Ishikawa (cell line): ENCODE measurements around the gene FAM20C.

Source experiments
- EP300 ChIP-seq: IDR thresholded peaks from 2 replicates; pipeline ENCODE4 v1.6.1; 2012; ENCODE audit warnings: borderline replicate concordance
- TAF1 ChIP-seq: IDR thresholded peaks from 2 replicates; pipeline ENCODE4 v1.6.1; 2012; ENCODE audit warnings: low read depth, mild to moderate bottlenecking
- TCF12 ChIP-seq: IDR thresholded peaks from 2 replicates; pipeline ENCODE4 v1.6.1; 2012; ENCODE audit warnings: low read depth
- YY1 ChIP-seq: IDR thresholded peaks from 2 replicates; pipeline ENCODE4 v1.6.1; 2012; ENCODE audit warnings: low read depth
- ZBTB7A ChIP-seq: IDR thresholded peaks from 2 replicates; pipeline ENCODE4 v1.6.1; 2012; ENCODE audit warnings: low read depth
- TF ChIP-seq, protein P1 (sequence below): IDR thresholded peaks from 2 replicates; pipeline ENCODE4 v1.6.1; 2012

DNA sequence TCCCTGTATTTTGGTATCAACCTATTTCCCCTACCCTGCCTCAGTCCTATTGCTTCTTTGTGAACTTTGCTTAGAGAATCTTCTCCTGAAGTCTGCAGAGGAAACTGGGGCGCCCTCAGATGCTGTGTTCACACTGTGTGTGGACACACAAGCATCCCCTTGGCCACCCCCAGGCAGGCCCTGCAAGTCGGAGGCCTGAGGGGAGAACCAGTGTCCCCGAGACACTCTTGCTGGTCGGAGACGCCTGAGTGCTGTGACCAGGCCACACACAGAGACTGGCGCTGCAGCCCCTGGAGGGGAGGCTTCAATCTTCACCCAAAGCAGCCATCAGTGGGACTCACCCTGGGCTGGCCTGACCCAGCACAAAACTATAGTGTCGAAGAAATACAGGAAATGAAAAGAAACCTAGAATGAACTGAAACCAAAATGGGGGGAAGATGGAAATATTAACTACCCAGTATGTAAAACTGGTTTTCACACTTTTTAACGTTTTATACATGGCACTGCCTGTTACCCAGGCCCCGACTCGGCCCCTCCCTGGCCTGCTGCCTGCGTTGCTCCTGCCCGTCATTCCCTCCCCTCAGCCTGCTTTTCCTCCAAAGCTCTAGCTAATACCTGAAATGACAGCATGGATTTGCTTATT, 48.4 kb upstream of the FAM20C start:
- TF ChIP-seq TCF12 (no peak), TAF1 (no peak), ZBTB7A (no peak), YY1 (no peak), EP300 (no peak)
- TF ChIP-seq, protein P1, sequence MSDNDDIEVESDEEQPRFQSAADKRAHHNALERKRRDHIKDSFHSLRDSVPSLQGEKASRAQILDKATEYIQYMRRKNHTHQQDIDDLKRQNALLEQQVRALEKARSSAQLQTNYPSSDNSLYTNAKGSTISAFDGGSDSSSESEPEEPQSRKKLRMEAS: no peak
